Small intestine (tissue), 7 donors: ENCODE measurements around the gene IGSF9. TPM values are rescaled to one million over a fixed set of nuclear protein-coding genes. Genes with fewer than 3 reads are reported as not detected.
A peak's percentile ranks its signal among the peaks of the same experiment; 100 is the strongest.

ENCODE experiments used
- DNase-seq, 2 donors: peaks; one replicate each; pipeline versions ENCODE4 v3.0.0 to v3.0.0-alpha.2; 2013
- FAIRE-seq: peaks from 2 replicates; lab custom pipeline; 2012; peaks lifted over from hg19 to GRCh38; lab: Jason Lieb, UNC
- H3K27ac ChIP-seq, 3 donors: one replicate each; pipeline ENCODE4 v1.5.1; 2013; ENCODE audit warnings: low read length in 2 of 3, mild to moderate bottlenecking in 2 of 3, control low read depth in 1 of 3, inconsistent platforms in 1 of 3, low read depth in 1 of 3, moderate library complexity in 1 of 3
- H3K27me3 ChIP-seq, 3 donors: one replicate each; pipeline ENCODE4 v1.6.1; 2013; ENCODE audit warnings: low read length in 3 of 3, inconsistent platforms in 1 of 3; ENCODE audit not compliant: control insufficient read depth in 3 of 3, insufficient read depth in 3 of 3
- H3K36me3 ChIP-seq, 3 donors: one replicate each; pipeline ENCODE4 v1.6.1; 2013; ENCODE audit warnings: low read length in 3 of 3, inconsistent platforms in 1 of 3, low read depth in 1 of 3, mild to moderate bottlenecking in 1 of 3, moderate library complexity in 1 of 3; ENCODE audit not compliant: control insufficient read depth in 3 of 3, insufficient read depth in 2 of 3
- H3K4me1 ChIP-seq, 3 donors: one replicate each; pipeline ENCODE4 v1.6.1; 2013; ENCODE audit warnings: low read length in 2 of 3, inconsistent platforms in 1 of 3, low read depth in 1 of 3, mild to moderate bottlenecking in 1 of 3, moderate library complexity in 1 of 3; ENCODE audit not compliant: control insufficient read depth in 3 of 3, insufficient read depth in 2 of 3
- H3K4me3 ChIP-seq, 3 donors: one replicate each; pipeline ENCODE4 v1.5.1; 2013; ENCODE audit warnings: low read length in 3 of 3, control low read depth in 1 of 3, inconsistent platforms in 1 of 3, low read depth in 1 of 3, mild to moderate bottlenecking in 1 of 3, moderate library complexity in 1 of 3
- H3K9me3 ChIP-seq, 2 donors: one replicate each; pipeline ENCODE4 v1.6.1; 2013; ENCODE audit warnings: low read depth in 1 of 2, low read length in 1 of 2; ENCODE audit not compliant: control insufficient read depth in 2 of 2, insufficient read depth in 1 of 2
- WGBS, 3 donors: extraction: QIAGEN DNeasy Blood & Tissue Kit; methylation state at CpG; one replicate each; pipeline ENCODE4 v1.1.7; 2013; 5-methylcytosine and 5-hydroxymethylcytosine counted together
- polyA plus RNA-seq, 4 donors: library from polyadenylated mRNA; stranded (reverse) in 3 of 4; unstranded in 1 of 4; fragments of 200-250 nt in 3 of 4; fragments of 120-200 nt in 1 of 4; gene quantifications; one replicate each; pipeline versions ENCODE4 v1.2.1 to v1.2.3, GENCODE V29; 2013
- donor health status: healthy with polysubstance abuse.
- donor health status: control.
- donor health status: control.
- donor health status: Bipolar disorder and iron deficiency.
- donor health status: healthy.

IGSF9 gene
- polyA plus RNA-seq, 4 donors = 3.1 to 84.2 (median 26.4) TPM

GRCh38 chr1:159987186-159987585 lies 41.8 kb upstream of the IGSF9 start:
- Histone ChIP-seq H3K27me3 (no peaks in the 10 kb centered on the region), H3K4me3 (no peak overlapping the region)
- 78 to 84% (median 82%) methylated on average over 4 of the region's 4 CpGs for WGBS, 3 donors

GRCh38 chr1:159986531-159986930 lies 41.1 kb upstream of the IGSF9 start:
- peak in 1 of 2 donors; percentile 50 for DNase-seq
- no peak for FAIRE-seq
- no peak overlapping the region for H3K27ac ChIP-seq

More at GRCh38 chr1:159987186-159987585, 41.8 kb upstream of the IGSF9 start:
- Histone ChIP-seq H3K4me1 (peaks cover 2 to 6% (median 4%) of the 10 kb centered on the region in 3 donors), H3K9me3 (peaks cover 0 to 9% of the 10 kb centered on the region in 2 donors), H3K36me3 (peaks cover 0 to 2% (median 0%) of the 10 kb centered on the region in 3 donors), H3K27ac (no peak overlapping the region)
- FAIRE-seq (no peak), DNase-seq (peak in 1 of 2 donors; percentile 29)

GRCh38 chr1:159986093-159986492 lies 40.7 kb upstream of the IGSF9 start:
- no peaks in the 10 kb centered on the region for H3K27me3 ChIP-seq
- no peak overlapping the region for H3K4me3 ChIP-seq
- FAIRE-seq = no peak
- no peak overlapping the region for H3K27ac ChIP-seq
- peaks cover 0 to 10% (median 4%) of the 10 kb centered on the region in 3 donors for H3K36me3 ChIP-seq
- WGBS, 3 donors = 78 to 91% (median 79%) methylated on average over 2 of the region's 2 CpGs
- peaks cover 0 to 9% of the 10 kb centered on the region in 2 donors for H3K9me3 ChIP-seq
- no peak for DNase-seq
- H3K4me1 ChIP-seq = peaks cover 2 to 4% (median 4%) of the 10 kb centered on the region in 3 donors

More at GRCh38 chr1:159986531-159986930, 41.1 kb upstream of the IGSF9 start:
- H3K36me3 ChIP-seq = peaks cover 0 to 6% (median 1%) of the 10 kb centered on the region in 3 donors
- H3K9me3 ChIP-seq = peaks cover 0 to 9% of the 10 kb centered on the region in 2 donors
- peaks cover 2 to 4% (median 4%) of the 10 kb centered on the region in 3 donors for H3K4me1 ChIP-seq
- H3K27me3 ChIP-seq = no peaks in the 10 kb centered on the region
- WGBS, 3 donors = 19 to 70% (median 35%) methylated on average over 1 of the region's 1 CpG
- H3K4me3 ChIP-seq = no peak overlapping the region

GRCh38 chr1:159985473-159985872 lies 40.1 kb upstream of the IGSF9 start:
- Histone ChIP-seq H3K27ac (peak overlapping the region in 1 of 3 donors; percentile 17), H3K27me3 (no peaks in the 10 kb centered on the region), H3K4me1 (peaks cover 2 to 4% (median 4%) of the 10 kb centered on the region in 3 donors), H3K9me3 (peaks cover 0 to 9% of the 10 kb centered on the region in 2 donors), H3K4me3 (no peak overlapping the region), H3K36me3 (peaks cover 0 to 16% (median 5%) of the 10 kb centered on the region in 3 donors)
- WGBS, 3 donors = 82 to 90% (median 88%) methylated on average over 6 of the region's 6 CpGs
- no peak for FAIRE-seq
- no peak for DNase-seq

- no peak overlapping the region for H3K4me3 ChIP-seq
- no peak for FAIRE-seq
- H3K36me3 ChIP-seq = peaks cover 0 to 20% (median 10%) of the 10 kb centered on the region in 3 donors
- peaks cover 0 to 4% (median 4%) of the 10 kb centered on the region in 3 donors for H3K4me1 ChIP-seq
- no peak for DNase-seq
- 68 to 83% (median 70%) methylated on average over 5 of the region's 5 CpGs for WGBS, 3 donors
- H3K9me3 ChIP-seq = peaks cover 0 to 9% of the 10 kb centered on the region in 2 donors
- no peak overlapping the region for H3K27ac ChIP-seq
- no peaks in the 10 kb centered on the region for H3K27me3 ChIP-seq
Measured at GRCh38 chr1:159983681-159984080, 38.3 kb upstream of the IGSF9 start.

- Histone ChIP-seq H3K4me1 (peaks cover 0 to 4% (median 4%) of the 10 kb centered on the region in 3 donors), H3K9me3 (peaks cover 0 to 8% of the 10 kb centered on the region in 2 donors), H3K4me3 (no peak overlapping the region), H3K27ac (no peak overlapping the region), H3K27me3 (no peaks in the 10 kb centered on the region), H3K36me3 (peaks cover 0 to 24% (median 14%) of the 10 kb centered on the region in 3 donors)
- FAIRE-seq (no peak), DNase-seq (no peak)
- 60 to 83% (median 72%) methylated on average over 5 to 6 of the region's 6 CpGs for WGBS, 3 donors
Measured at GRCh38 chr1:159982280-159982679, 36.9 kb upstream of the IGSF9 start.

GRCh38 chr1:159981351-159982055 lies 36.1 kb upstream of the IGSF9 start:
- no peak for DNase-seq

GRCh38 chr1:159980786-159981185 lies 35.4 kb upstream of the IGSF9 start:
- Histone ChIP-seq H3K4me3 (no peak overlapping the region), H3K27me3 (no peaks in the 10 kb centered on the region), H3K9me3 (no peaks in the 10 kb centered on the region), H3K36me3 (peaks cover 0 to 24% (median 14%) of the 10 kb centered on the region in 3 donors), H3K27ac (no peak overlapping the region), H3K4me1 (peaks cover 0 to 4% (median 2%) of the 10 kb centered on the region in 3 donors)
- FAIRE-seq = no peak
- 93 to 99% (median 95%) methylated on average over 7 of the region's 7 CpGs for WGBS, 3 donors
- DNase-seq = no peak

More at GRCh38 chr1:159981351-159982055, 36.1 kb upstream of the IGSF9 start:
- no peaks in the 10 kb centered on the region for H3K27me3 ChIP-seq
- peaks cover 0 to 24% (median 14%) of the 10 kb centered on the region in 3 donors for H3K36me3 ChIP-seq
- FAIRE-seq = no peak
- no peak overlapping the region for H3K4me3 ChIP-seq
- no peak overlapping the region for H3K27ac ChIP-seq
- peaks cover 0 to 4% (median 2%) of the 10 kb centered on the region in 3 donors for H3K4me1 ChIP-seq
- WGBS, 3 donors = 87 to 97% (median 95%) methylated on average over 6 of the region's 6 CpGs
- peaks cover 0 to 2% of the 10 kb centered on the region in 2 donors for H3K9me3 ChIP-seq
